ENCODE measurements around the gene SLC12A5.

DNA sequence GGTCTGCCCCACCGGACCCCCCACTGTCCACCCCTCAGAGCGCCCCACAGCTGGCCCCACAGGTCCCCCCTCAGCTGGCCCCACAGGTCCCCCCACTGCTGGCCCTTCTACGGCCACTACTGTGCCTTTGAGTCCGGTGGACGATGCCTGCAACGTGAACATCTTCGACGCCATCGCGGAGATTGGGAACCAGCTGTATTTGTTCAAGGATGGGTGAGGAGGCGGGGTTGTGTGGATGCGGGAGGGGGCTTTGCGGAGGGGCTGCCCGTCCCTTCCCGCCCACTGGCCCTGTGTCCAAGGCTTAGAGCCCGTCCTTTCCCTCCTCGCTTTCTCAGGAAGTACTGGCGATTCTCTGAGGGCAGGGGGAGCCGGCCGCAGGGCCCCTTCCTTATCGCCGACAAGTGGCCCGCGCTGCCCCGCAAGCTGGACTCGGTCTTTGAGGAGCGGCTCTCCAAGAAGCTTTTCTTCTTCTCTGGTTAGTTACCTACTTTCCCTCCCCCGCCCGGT is 15.6 kb upstream of the SLC12A5 start:
- TF ChIP-seq KLF9 (tag by site-specific recombination; IDR thresholded peaks at IDR 0.05; ENCODE audit: low read depth) = no peak
- TF ChIP-seq, protein P1, sequence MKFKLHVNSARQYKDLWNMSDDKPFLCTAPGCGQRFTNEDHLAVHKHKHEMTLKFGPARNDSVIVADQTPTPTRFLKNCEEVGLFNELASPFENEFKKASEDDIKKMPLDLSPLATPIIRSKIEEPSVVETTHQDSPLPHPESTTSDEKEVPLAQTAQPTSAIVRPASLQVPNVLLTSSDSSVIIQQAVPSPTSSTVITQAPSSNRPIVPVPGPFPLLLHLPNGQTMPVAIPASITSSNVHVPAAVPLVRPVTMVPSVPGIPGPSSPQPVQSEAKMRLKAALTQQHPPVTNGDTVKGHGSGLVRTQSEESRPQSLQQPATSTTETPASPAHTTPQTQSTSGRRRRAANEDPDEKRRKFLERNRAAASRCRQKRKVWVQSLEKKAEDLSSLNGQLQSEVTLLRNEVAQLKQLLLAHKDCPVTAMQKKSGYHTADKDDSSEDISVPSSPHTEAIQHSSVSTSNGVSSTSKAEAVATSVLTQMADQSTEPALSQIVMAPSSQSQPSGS (tag by site-specific recombination; IDR thresholded peaks at IDR 0.05; ENCODE audit: low read depth) = no peak
- TF ChIP-seq, protein P2, sequence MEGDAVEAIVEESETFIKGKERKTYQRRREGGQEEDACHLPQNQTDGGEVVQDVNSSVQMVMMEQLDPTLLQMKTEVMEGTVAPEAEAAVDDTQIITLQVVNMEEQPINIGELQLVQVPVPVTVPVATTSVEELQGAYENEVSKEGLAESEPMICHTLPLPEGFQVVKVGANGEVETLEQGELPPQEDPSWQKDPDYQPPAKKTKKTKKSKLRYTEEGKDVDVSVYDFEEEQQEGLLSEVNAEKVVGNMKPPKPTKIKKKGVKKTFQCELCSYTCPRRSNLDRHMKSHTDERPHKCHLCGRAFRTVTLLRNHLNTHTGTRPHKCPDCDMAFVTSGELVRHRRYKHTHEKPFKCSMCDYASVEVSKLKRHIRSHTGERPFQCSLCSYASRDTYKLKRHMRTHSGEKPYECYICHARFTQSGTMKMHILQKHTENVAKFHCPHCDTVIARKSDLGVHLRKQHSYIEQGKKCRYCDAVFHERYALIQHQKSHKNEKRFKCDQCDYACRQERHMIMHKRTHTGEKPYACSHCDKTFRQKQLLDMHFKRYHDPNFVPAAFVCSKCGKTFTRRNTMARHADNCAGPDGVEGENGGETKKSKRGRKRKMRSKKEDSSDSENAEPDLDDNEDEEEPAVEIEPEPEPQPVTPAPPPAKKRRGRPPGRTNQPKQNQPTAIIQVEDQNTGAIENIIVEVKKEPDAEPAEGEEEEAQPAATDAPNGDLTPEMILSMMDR (tag by site-specific recombination; IDR thresholded peaks at IDR 0.05) = no peak
- no peak for TF ChIP-seq ZNF510 (tag by site-specific recombination; IDR thresholded peaks at IDR 0.05; ENCODE audit: insufficient replicate concordance)
- TF ChIP-seq, protein P3, sequence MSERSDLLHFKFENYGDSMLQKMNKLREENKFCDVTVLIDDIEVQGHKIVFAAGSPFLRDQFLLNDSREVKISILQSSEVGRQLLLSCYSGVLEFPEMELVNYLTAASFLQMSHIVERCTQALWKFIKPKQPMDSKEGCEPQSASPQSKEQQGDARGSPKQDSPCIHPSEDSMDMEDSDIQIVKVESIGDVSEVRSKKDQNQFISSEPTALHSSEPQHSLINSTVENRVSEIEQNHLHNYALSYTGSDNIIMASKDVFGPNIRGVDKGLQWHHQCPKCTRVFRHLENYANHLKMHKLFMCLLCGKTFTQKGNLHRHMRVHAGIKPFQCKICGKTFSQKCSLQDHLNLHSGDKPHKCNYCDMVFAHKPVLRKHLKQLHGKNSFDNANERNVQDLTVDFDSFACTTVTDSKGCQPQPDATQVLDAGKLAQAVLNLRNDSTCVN (tag by site-specific recombination; optimal IDR thresholded peaks at IDR 0.05) = no peak
